CD4-positive, alpha-beta T cell treated with Interleukin-4 for 1 hour (primary cell): Measurements from ENCODE around the gene CARD9.
A peak's percentile ranks its signal among the peaks of the same experiment; 100 is the strongest.

ENCODE experiments used
- DNase-seq, 2 donors: peaks; one replicate each; pipeline ENCODE4 v3.0.0-alpha.2; 2020 to 2022

The CARD9 gene

GRCh38 chr9:136346157-136346481 lies 27.4 kb downstream of the CARD9 start:
- DNase-seq = no peak

GRCh38 chr9:136345281-136346156 lies 27.9 kb downstream of the CARD9 start:
- DNase-seq = no peak

- no peak for DNase-seq
Observed at GRCh38 chr9:136344544-136345280, 28.8 kb downstream of the CARD9 start.

GRCh38 chr9:136343884-136344269 lies 29.6 kb downstream of the CARD9 start:
- no peak for DNase-seq

- no peak for DNase-seq
Observed at GRCh38 chr9:136343121-136343883, 30.2 kb downstream of the CARD9 start.

- peak; percentile 63 to 68 for DNase-seq
Observed at GRCh38 chr9:136342181-136343120, 31.0 kb downstream of the CARD9 start.

GRCh38 chr9:136341769-136342168 lies 31.7 kb downstream of the CARD9 start:
- no peak for DNase-seq

- no peak for DNase-seq
Observed at GRCh38 chr9:136341042-136341655, 32.3 kb downstream of the CARD9 start.

GRCh38 chr9:136340356-136341041 lies 33.0 kb downstream of the CARD9 start:
- no peak for DNase-seq

GRCh38 chr9:136339958-136340310 lies 33.5 kb downstream of the CARD9 start:
- no peak for DNase-seq

- DNase-seq = peak; percentile 22 to 44
Observed at GRCh38 chr9:136339173-136339957, 34.1 kb downstream of the CARD9 start.

GRCh38 chr9:136338511-136338910 lies 35.0 kb downstream of the CARD9 start:
- no peak for DNase-seq

GRCh38 chr9:136337416-136338395 lies 35.8 kb downstream of the CARD9 start:
- DNase-seq = no peak

- DNase-seq = no peak
Observed at GRCh38 chr9:136336881-136337280, 36.6 kb downstream of the CARD9 start.

- DNase-seq = no peak
Observed at GRCh38 chr9:136336156-136336870, 37.2 kb downstream of the CARD9 start.

GRCh38 chr9:136335296-136336155 lies 37.9 kb downstream of the CARD9 start:
- DNase-seq = no peak

- DNase-seq = no peak
Observed at GRCh38 chr9:136334541-136334940, 38.9 kb downstream of the CARD9 start.

- no peak for DNase-seq
Observed at GRCh38 chr9:136333486-136333885, 40.0 kb downstream of the CARD9 start.
